Measurements from ENCODE around the gene SEMA6A.

SEMA6A gene

GRCh38 chr5:116409591-116410296, 164.9 kb downstream of the SEMA6A start:
- DNase-seq (ENCODE audit: low read depth), result no peak

- no peak for DNase-seq (ENCODE audit: low read depth)
Measured at GRCh38 chr5:116406306-116407041, 168.1 kb downstream of the SEMA6A start.

GRCh38 chr5:116404792-116405191, 169.8 kb downstream of the SEMA6A start:
- no peak for DNase-seq (ENCODE audit: low read depth)

- no peak for DNase-seq (ENCODE audit: low read depth)
Measured at GRCh38 chr5:116404016-116404415, 170.6 kb downstream of the SEMA6A start.

GRCh38 chr5:116402235-116402634, 172.4 kb downstream of the SEMA6A start:
- no peak for DNase-seq (ENCODE audit: low read depth)

GRCh38 chr5:116401576-116401975, 173.0 kb downstream of the SEMA6A start:
- no peak for DNase-seq (ENCODE audit: low read depth)

GRCh38 chr5:116396476-116397099, 178.0 kb downstream of the SEMA6A start:
- no peak for DNase-seq (ENCODE audit: low read depth)

GRCh38 chr5:116395631-116396203, 178.9 kb downstream of the SEMA6A start:
- DNase-seq (ENCODE audit: low read depth), result no peak

GRCh38 chr5:116395226-116395625, 179.4 kb downstream of the SEMA6A start:
- DNase-seq (ENCODE audit: low read depth), result no peak

GRCh38 chr5:116394186-116394867, 180.3 kb downstream of the SEMA6A start:
- DNase-seq (ENCODE audit: low read depth), result no peak
